ENCODE data around the gene HIKESHI.
"Not testable (repeated sequence)": the region's sequence is repeated elsewhere in the genome, so short reads cannot be mapped to it uniquely, and the experiment has no call there.

HIKESHI gene

GRCh38 chr11:86302092-86302793 lies at the start of gene HIKESHI:
TSS of gene HIKESHI (plus strand) at chr11:86302240. CDS start at chr11:86302449, 209 bp downstream.
- DNase-seq (ENCODE audit: low read depth in 2 of 2), result peak; percentile 86 to 92

GRCh38 chr11:86255896-86256295 lies 46.1 kb upstream of the HIKESHI start:
- no peak for DNase-seq (ENCODE audit: low read depth in 2 of 2)

DNA sequence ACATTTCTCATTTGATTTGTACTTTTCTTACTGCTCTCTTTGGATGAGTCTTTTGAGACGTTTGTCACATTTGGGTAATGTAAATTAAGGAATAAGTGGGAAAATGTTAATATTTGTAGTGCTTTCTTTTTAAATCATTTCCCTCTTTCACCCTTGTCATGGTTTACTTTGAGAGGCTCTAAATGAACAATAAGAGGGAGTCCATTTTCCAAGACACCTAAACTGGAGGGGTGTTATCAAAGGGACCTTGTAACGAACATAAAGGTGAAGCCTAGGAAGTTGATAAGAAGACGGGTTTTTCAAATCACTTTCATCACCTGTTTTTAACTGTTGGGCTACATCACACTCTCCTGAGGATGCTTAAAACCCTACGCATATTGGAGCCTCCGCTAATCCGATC lies 45.4 kb upstream of the HIKESHI start:
- DNase-seq (ENCODE audit: low read depth in 2 of 2), result no peak

DNA sequence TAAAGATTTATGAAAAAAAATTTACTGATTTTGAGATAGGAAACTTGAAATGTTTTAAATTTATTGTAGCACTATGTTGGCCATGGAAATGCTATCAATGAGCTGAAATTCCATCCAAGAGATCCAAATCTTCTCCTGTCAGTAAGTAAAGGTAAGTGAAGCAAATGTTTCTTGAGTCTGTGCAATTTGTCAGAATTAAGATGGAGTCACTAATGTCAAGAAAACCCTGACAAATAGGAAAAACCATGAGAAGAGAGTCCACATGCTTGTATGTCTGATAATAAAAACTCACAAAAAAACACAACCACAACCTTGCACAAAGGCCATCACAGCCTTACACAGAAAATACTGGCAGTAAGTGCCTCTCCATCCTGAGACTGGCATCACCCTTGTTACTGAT lies 44.6 kb upstream of the HIKESHI start:
- no peak for DNase-seq (ENCODE audit: low read depth in 2 of 2)

DNA sequence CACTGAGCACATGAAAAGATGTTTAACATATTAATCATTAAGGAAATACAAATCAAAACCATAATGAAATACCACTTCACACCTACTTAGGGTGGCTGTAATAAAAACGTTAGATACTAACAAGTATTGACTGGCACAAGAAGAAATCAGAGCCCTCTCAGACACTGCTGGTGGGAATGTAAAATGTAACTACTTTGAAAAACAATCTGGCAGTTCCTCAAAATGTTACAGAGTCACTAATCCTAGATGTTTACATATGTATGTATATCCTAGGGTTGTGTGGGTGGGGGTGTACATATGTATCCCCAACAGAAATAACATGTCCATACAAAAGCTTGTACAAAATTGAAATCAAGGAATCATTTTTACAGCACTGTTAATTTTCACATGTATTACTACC lies 42.3 kb upstream of the HIKESHI start:
- DNase-seq (ENCODE audit: low read depth in 2 of 2), result no peak

GRCh38 chr11:86261328-86261727 lies 40.7 kb upstream of the HIKESHI start:
- DNase-seq (ENCODE audit: low read depth in 2 of 2), result no peak

DNA sequence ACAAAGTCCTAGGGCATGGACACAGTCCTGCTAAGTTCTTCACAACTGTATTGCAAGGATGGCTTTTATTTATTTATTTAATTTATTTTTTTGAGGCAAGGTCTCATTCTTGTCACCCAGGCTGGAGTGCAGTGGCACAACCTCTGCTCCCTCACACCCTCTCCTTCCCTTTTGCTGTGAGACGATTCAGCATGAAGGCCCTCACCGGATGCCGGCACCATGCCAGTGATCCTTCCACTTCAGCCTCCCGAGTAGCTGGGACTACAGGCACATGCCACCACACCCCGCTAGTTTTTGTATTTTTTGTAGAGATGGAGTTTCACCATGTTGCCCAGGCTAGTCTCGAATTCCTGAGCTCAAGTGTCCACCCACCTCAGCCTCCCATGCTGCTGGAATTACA lies 39.7 kb upstream of the HIKESHI start:
- no peak for DNase-seq (ENCODE audit: low read depth in 2 of 2)

- DNase-seq (ENCODE audit: low read depth in 2 of 2), result no peak
Observed at GRCh38 chr11:86264649-86265048, 37.4 kb upstream of the HIKESHI start.

GRCh38 chr11:86265194-86265593 lies 36.8 kb upstream of the HIKESHI start:
- DNase-seq (ENCODE audit: low read depth in 2 of 2), result no peak

GRCh38 chr11:86269645-86270044 lies 32.4 kb upstream of the HIKESHI start:
- DNase-seq (ENCODE audit: low read depth in 2 of 2), result no peak

DNA sequence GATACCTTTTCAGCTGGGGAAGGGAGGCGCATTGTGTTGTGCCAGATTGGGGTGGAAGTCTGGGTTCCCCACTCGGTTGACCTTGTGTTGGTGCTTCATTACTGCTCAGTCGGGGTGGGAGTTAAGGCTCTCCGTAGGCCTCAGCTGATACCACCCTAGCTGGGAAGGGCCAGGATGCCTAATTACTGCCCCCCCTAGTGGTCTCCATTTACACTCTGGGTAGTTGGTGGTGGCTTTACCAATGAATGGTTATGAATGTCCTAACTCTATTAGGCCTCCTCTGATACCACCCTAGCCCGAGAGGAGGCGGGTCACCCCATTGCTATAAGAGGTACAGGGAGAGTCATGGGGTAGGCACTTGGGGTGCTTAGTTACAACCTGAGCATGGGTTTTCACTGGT lies 27.5 kb upstream of the HIKESHI start:
- DNase-seq (ENCODE audit: low read depth in 2 of 2), result no peak

- DNase-seq (ENCODE audit: low read depth in 2 of 2), result no peak
Observed at GRCh38 chr11:86274999-86275398, 27.0 kb upstream of the HIKESHI start.

DNA sequence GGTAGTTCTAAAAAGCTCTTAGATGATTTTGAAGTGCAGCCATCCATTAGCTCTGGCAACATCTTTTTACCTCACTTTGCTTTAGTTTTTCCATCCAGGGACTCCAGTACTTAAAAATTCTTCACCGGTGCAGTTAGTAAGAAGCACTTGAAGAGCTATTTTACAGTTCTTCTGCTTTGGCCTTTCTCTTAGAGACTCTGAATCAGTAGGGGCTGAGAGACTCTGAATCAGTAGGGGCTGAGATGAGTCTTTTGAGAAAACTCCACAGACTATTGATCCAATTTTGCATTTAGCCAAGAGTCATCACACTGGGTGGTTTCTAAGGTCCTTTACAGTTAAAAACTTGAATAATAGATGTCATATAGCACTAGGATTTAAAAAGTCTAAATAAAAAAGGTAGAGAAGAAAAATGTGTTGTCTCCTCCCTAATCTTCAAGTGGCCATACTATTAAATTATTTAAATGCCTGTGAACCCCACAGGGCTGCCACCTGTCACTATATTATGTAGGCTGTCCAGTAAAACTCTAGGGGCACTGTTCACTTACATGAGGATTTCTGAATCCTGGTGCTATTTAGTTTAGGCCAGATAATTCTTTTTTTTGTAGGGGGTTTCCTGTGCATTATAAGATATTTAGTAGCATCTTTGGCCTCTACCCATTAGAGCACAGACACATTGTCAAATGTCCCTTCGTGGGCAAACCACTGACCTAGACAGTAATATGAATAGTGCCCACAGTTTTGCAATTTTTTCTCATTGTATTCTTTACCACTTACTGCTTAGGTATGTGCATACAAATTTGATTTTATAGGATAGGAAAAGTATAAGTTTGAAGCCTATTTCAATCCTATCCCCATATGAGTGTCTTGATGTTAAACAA lies 26.3 kb upstream of the HIKESHI start:
- no peak for DNase-seq (ENCODE audit: low read depth in 2 of 2)

- no peak for DNase-seq (ENCODE audit: low read depth in 2 of 2)
Observed at GRCh38 chr11:86277741-86278140, 24.3 kb upstream of the HIKESHI start.

DNA sequence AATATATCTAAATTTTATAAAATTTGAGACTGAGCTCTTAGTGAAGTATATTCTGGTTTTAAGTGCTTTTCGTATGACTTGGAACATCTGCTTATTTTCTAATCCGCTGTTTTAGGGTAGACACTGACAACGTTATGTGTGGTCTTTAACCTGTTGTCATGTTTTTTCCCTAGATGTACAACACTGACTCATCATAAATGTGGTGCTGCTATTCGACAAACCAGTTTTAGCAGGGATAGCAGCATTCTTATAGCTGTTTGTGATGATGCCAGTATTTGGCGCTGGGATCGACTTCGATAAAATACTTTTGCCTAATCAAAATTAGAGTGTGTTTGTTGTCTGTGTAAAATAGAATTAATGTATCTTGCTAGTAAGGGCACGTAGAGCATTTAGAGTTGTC lies 23.8 kb upstream of the HIKESHI start:
- no peak for DNase-seq (ENCODE audit: low read depth in 2 of 2)

GRCh38 chr11:86279747-86280146 lies 22.3 kb upstream of the HIKESHI start:
- no peak for DNase-seq (ENCODE audit: low read depth in 2 of 2)

DNA sequence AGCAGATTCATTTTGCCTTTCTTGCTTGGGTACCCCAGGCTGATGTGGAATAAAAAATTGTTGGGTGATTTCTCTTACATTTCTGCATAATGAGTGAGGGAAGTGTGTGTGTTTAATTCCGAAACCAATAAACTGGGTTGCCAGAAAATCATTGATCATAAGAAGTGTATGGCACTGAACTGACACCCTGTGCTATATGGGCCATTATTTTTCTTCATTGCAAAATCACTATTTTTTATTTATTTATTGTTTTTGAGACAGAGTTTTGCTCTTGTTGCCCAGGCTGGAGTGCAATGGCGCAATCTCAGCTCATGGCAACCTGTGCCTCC lies 14.6 kb upstream of the HIKESHI start:
- DNase-seq (ENCODE audit: low read depth in 2 of 2), result no peak

DNA sequence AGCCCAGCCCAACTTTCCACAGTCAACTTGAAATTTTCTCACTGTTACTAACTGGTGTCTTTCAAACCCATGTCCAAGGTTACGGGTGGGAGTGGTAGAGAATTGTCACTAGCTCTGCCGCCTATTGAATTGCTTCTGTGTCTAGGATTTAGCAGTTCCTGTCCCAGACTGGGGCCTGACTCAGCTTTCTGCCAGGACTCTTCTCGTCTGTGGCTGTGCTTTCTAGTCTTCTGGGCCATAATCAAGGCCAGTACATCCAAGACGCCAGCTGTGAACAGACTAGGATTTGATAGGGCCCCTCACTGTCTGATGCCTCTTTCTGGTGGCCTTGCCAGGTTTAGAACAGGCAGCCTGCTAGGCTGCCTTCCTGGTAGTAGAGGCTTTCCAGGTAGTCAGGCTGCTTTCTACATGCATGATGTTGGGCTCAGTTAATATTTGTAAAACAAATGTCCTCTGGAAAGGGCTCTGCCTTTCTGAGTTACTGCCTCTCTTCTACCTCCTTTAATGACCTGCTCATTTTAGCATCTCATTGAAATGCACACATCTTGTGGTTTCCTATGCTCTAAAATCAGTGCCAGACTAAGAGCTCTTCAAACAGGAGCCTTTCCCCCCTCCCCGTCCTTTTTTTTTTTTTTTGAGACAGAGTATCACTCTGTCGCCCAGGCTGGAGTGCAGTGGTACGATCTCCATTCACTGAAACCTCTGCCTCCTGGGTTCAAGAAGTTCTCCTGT lies 13.1 kb upstream of the HIKESHI start:
- peak in 1 of 2 donors; percentile 53 for DNase-seq (ENCODE audit: low read depth in 2 of 2)

- not testable (repeated sequence) for DNase-seq (ENCODE audit: low read depth in 2 of 2)
Observed at GRCh38 chr11:86289508-86290280, 12.3 kb upstream of the HIKESHI start.

DNA sequence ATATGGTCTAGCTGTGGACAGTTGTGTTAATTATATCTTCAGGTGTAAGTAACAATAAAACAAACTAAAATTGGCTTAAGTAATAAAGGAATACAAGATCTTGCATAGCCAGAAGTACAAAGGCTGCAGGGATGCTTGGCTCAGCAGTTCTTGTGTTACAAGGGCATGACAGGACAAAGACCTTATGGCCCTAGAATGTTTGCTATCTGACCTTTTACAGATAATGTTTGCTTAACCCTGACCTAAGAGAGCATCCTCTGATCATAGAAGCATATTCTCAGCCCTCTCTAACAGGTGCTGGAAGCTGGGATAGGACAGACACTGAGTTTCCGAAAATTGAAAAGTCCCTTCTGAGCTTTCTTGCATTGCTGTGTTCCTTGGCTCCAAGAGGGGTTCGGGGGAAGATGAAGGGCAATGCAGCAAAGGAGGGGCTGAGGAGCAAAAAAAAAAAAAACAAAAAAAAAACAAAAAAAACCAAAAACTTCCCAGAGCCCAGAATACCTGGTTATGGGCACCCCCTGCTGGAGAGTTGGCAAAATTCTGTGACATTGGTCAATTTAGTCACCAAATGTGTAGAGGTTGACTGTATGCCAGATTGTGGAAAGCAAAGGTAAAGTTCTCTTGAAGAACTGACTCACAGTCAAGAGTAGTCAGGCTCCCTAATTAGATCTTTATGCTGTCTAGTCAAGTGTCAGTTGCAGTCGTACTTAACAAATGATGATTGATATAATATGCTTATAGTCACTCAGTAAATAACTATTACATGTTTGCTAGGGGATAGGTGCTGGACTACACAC lies 10.4 kb upstream of the HIKESHI start:
- DNase-seq (ENCODE audit: low read depth in 2 of 2), result peak; percentile 63 to 70
